Mesenchymal stem cell (in vitro differentiated cells and primary cell): ENCODE measurements around the gene BRIP1.
A peak's percentile ranks its signal among the peaks of the same experiment; 100 is the strongest.

Experiments used
- DNase-seq: peaks from one replicate; pipeline ENCODE4 v3.0.0-alpha.2; 2013
- H2AFZ ChIP-seq: one replicate; pipeline ENCODE4 v1.6.1; 2013; ENCODE audit warnings: low read depth, mild to moderate bottlenecking, control low read depth, inconsistent platforms, low read length, moderate library complexity
- H2AK5ac ChIP-seq: 2 replicates; pipeline ENCODE4 v1.6.1; 2013; ENCODE audit warnings: low read length, moderate library complexity, mild to moderate bottlenecking, inconsistent platforms; ENCODE audit not compliant: severe bottlenecking
- H2BK120ac ChIP-seq: one replicate; pipeline ENCODE4 v1.6.1; 2013; ENCODE audit warnings: low read depth, mild to moderate bottlenecking, inconsistent platforms, low read length, moderate library complexity
- H2BK12ac ChIP-seq, 2 experiments: one replicate each; pipeline ENCODE4 v1.6.1; 2013; ENCODE audit warnings: inconsistent platforms in 2 of 2, low read length in 2 of 2, mild to moderate bottlenecking in 2 of 2, moderate library complexity in 2 of 2, control low read depth in 1 of 2
- H2BK15ac ChIP-seq: one replicate; pipeline ENCODE4 v1.6.1; 2013; ENCODE audit warnings: mild to moderate bottlenecking, low read depth, inconsistent platforms; ENCODE audit not compliant: poor library complexity, severe bottlenecking
- H2BK5ac ChIP-seq: 2 replicates; pipeline ENCODE4 v1.6.1; 2013; ENCODE audit warnings: low read depth, mild to moderate bottlenecking, low read length, control low read depth, inconsistent platforms; ENCODE audit not compliant: poor library complexity, severe bottlenecking
- H3K14ac ChIP-seq, 2 experiments: one replicate each; pipeline ENCODE4 v1.6.1; 2013; ENCODE audit warnings: inconsistent platforms in 2 of 2, low read length in 2 of 2, control low read depth in 1 of 2, mild to moderate bottlenecking in 1 of 2, moderate library complexity in 1 of 2
- H3K18ac ChIP-seq, 2 experiments: one replicate each; pipeline ENCODE4 v1.6.1; 2013; ENCODE audit warnings: inconsistent platforms in 2 of 2, low read length in 2 of 2, control low read depth in 1 of 2, low read depth in 1 of 2, mild to moderate bottlenecking in 1 of 2
- H3K23ac ChIP-seq, 2 experiments: one replicate each; pipeline ENCODE4 v1.6.1; 2013; ENCODE audit warnings: inconsistent platforms in 2 of 2, low read length in 2 of 2, mild to moderate bottlenecking in 2 of 2, moderate library complexity in 2 of 2, control low read depth in 1 of 2
- H3K27ac ChIP-seq: 2 replicates; pipeline ENCODE4 v1.5.1; 2013; ENCODE audit warnings: mild to moderate bottlenecking, moderate library complexity, low read length, control low read depth, inconsistent platforms; ENCODE audit not compliant: poor library complexity, severe bottlenecking
- H3K27me3 ChIP-seq, 2 experiments: 2 replicates each; pipeline versions ENCODE4 v1.6.1 to v1.7.0; 2013; ENCODE audit warnings: low read length in 2 of 2, mild to moderate bottlenecking in 2 of 2, moderate library complexity in 2 of 2, control low read depth in 1 of 2, inconsistent platforms in 1 of 2; ENCODE audit not compliant: control insufficient read depth in 1 of 2, insufficient read depth in 1 of 2
- H3K36me3 ChIP-seq, 2 experiments: 2 replicates each; pipeline versions ENCODE4 v1.6.1 to v1.7.0; 2013; ENCODE audit warnings: low read length in 2 of 2, control low read depth in 1 of 2, inconsistent platforms in 1 of 2, low read depth in 1 of 2, mild to moderate bottlenecking in 1 of 2; ENCODE audit not compliant: insufficient read depth in 2 of 2, control insufficient read depth in 1 of 2
- H3K4ac ChIP-seq, 2 experiments: one replicate each; pipeline ENCODE4 v1.6.1; 2013; ENCODE audit warnings: inconsistent platforms in 2 of 2, low read length in 2 of 2, mild to moderate bottlenecking in 2 of 2, moderate library complexity in 2 of 2, control low read depth in 1 of 2, low read depth in 1 of 2
- H3K4me1 ChIP-seq: 2 replicates; pipeline ENCODE4 v1.6.1; 2013; ENCODE audit warnings: low read depth, low read length, control low read depth; ENCODE audit not compliant: control insufficient read depth, insufficient read depth
- H3K4me2 ChIP-seq: 2 replicates; pipeline ENCODE4 v1.6.1; 2013; ENCODE audit warnings: low read length, mild to moderate bottlenecking, inconsistent platforms; ENCODE audit not compliant: poor library complexity, severe bottlenecking
- H3K4me3 ChIP-seq, 2 experiments: 2 replicates each; pipeline versions ENCODE4 v1.5.1 to v1.7.0; 2013; ENCODE audit warnings: low read length in 2 of 2, mild to moderate bottlenecking in 2 of 2, control low read depth in 1 of 2, low read depth in 1 of 2; ENCODE audit not compliant: insufficient read depth in 1 of 2
- H3K79me1 ChIP-seq: replicated peaks from 2 replicates; pipeline ENCODE4 v1.6.1; 2013; ENCODE audit warnings: mild to moderate bottlenecking, control low read depth, low read length, inconsistent platforms; ENCODE audit not compliant: poor library complexity, severe bottlenecking
- H3K9ac ChIP-seq: 2 replicates; pipeline ENCODE4 v1.7.0; 2013; ENCODE audit warnings: mild to moderate bottlenecking, low read length, moderate library complexity
- H3K9me3 ChIP-seq: 2 replicates; pipeline ENCODE4 v1.7.0; 2013; ENCODE audit warnings: mild to moderate bottlenecking, low read length; ENCODE audit not compliant: control insufficient read depth
- H4K8ac ChIP-seq: one replicate; pipeline ENCODE4 v1.6.1; 2013; ENCODE audit warnings: inconsistent platforms, mild to moderate bottlenecking, low read length, moderate library complexity
- H4K91ac ChIP-seq: one replicate; pipeline ENCODE4 v1.6.1; 2013; ENCODE audit warnings: mild to moderate bottlenecking, low read length, inconsistent platforms
- WGBS: methylation state at CpG from one replicate; pipeline ENCODE4 v1.1.7; 2013; ENCODE audit warnings: mixed read lengths; 5-methylcytosine and 5-hydroxymethylcytosine counted together

BRIP1 gene

GRCh38 chr17:61704935-61705449 lies 158.3 kb downstream of the BRIP1 start:
- Histone ChIP-seq H4K91ac (no peak overlapping the region), H3K9ac (no peak overlapping the region), H3K4me3 (no peak overlapping the region), H3K4ac (no peak overlapping the region), H3K23ac (no peak overlapping the region), H3K14ac (no peak overlapping the region), H3K36me3 (no peaks in the 10 kb centered on the region), H3K4me1 (no peaks in the 10 kb centered on the region), H2BK5ac (peak overlapping the region; percentile 19), H3K9me3 (peaks cover 33% of the 10 kb centered on the region), H3K4me2 (no peak overlapping the region), H3K79me1 (no peaks in the 10 kb centered on the region), H4K8ac (no peak overlapping the region), H2BK15ac (no peak overlapping the region), H2BK12ac (no peak overlapping the region), H2AFZ (no peak overlapping the region), H2AK5ac (no peak overlapping the region), H2BK120ac (no peak overlapping the region), H3K27me3 (no peaks in the 10 kb centered on the region), H3K27ac (no peak overlapping the region), H3K18ac (no peak overlapping the region)
- DNase-seq = no peak
- WGBS = 99% methylated on average over 3 of the region's 3 CpGs

- Histone ChIP-seq H3K27me3 (no peaks in the 10 kb centered on the region), H3K27ac (no peak overlapping the region), H3K4me1 (no peaks in the 10 kb centered on the region), H2BK15ac (no peak overlapping the region), H2BK12ac (no peak overlapping the region), H3K4ac (no peak overlapping the region), H3K14ac (no peak overlapping the region), H3K18ac (no peak overlapping the region), H3K79me1 (no peaks in the 10 kb centered on the region), H3K9ac (no peak overlapping the region), H3K36me3 (no peaks in the 10 kb centered on the region), H3K4me2 (no peak overlapping the region), H2AK5ac (no peak overlapping the region), H2AFZ (no peak overlapping the region), H2BK120ac (no peak overlapping the region), H3K23ac (no peak overlapping the region), H2BK5ac (no peak overlapping the region), H4K8ac (no peak overlapping the region), H3K4me3 (no peak overlapping the region), H3K9me3 (peaks cover 51% of the 10 kb centered on the region), H4K91ac (no peak overlapping the region)
- WGBS = no CpG with 5 or more reads among the region's 3 CpGs
- DNase-seq = no peak
Observed at GRCh38 chr17:61702450-61702849, 160.9 kb downstream of the BRIP1 start.

- no peak overlapping the region for H2AK5ac ChIP-seq
- no peaks in the 10 kb centered on the region for H3K36me3 ChIP-seq
- no peak overlapping the region for H4K8ac ChIP-seq
- DNase-seq = no peak
- H3K18ac ChIP-seq = no peak overlapping the region
- H3K27ac ChIP-seq = no peak overlapping the region
- H3K9me3 ChIP-seq = peaks cover 51% of the 10 kb centered on the region
- H3K14ac ChIP-seq = no peak overlapping the region
- no peak overlapping the region for H2AFZ ChIP-seq
- no peak overlapping the region for H2BK15ac ChIP-seq
- no peak overlapping the region for H4K91ac ChIP-seq
- no peak overlapping the region for H3K4ac ChIP-seq
- H2BK12ac ChIP-seq = no peak overlapping the region
- H3K4me2 ChIP-seq = no peak overlapping the region
- H3K9ac ChIP-seq = no peak overlapping the region
- H3K27me3 ChIP-seq = no peaks in the 10 kb centered on the region
- H3K79me1 ChIP-seq = no peaks in the 10 kb centered on the region
- no peak overlapping the region for H3K4me3 ChIP-seq
- H2BK5ac ChIP-seq = no peak overlapping the region
- H2BK120ac ChIP-seq = no peak overlapping the region
- no peaks in the 10 kb centered on the region for H3K4me1 ChIP-seq
- H3K23ac ChIP-seq = no peak overlapping the region
- 100% methylated on average over 1 of the region's 1 CpG for WGBS
Observed at GRCh38 chr17:61701978-61702377, 161.3 kb downstream of the BRIP1 start.

- H3K18ac ChIP-seq = no peak overlapping the region
- no peak overlapping the region for H2BK12ac ChIP-seq
- H3K23ac ChIP-seq = no peak overlapping the region
- no peak overlapping the region for H2AK5ac ChIP-seq
- H3K14ac ChIP-seq = no peak overlapping the region
- no peak overlapping the region for H4K91ac ChIP-seq
- H3K36me3 ChIP-seq = no peaks in the 10 kb centered on the region
- no peak overlapping the region for H4K8ac ChIP-seq
- H3K27me3 ChIP-seq = no peaks in the 10 kb centered on the region
- WGBS = 100% methylated on average over 1 of the region's 1 CpG
- H3K9me3 ChIP-seq = peaks cover 51% of the 10 kb centered on the region
- no peak overlapping the region for H3K4ac ChIP-seq
- no peak overlapping the region for H2BK5ac ChIP-seq
- H3K9ac ChIP-seq = no peak overlapping the region
- no peak overlapping the region for H2AFZ ChIP-seq
- H2BK120ac ChIP-seq = no peak overlapping the region
- no peak overlapping the region for H2BK15ac ChIP-seq
- H3K4me1 ChIP-seq = no peaks in the 10 kb centered on the region
- H3K79me1 ChIP-seq = no peaks in the 10 kb centered on the region
- H3K4me2 ChIP-seq = no peak overlapping the region
- H3K4me3 ChIP-seq = no peak overlapping the region
- H3K27ac ChIP-seq = no peak overlapping the region
- DNase-seq = no peak
Observed at GRCh38 chr17:61701334-61701733, 162.0 kb downstream of the BRIP1 start.
